T-helper 2 cell treated with Interferon-gamma antibody and Interleukin-4, amounts not matched to agents 5 μg/mL and 100 μg/mL, for 36 hours (primary cell): ENCODE data around the gene RFPL1.
"Not testable (repeated sequence)": the region's sequence is repeated elsewhere in the genome, so short reads cannot be mapped to it uniquely, and the experiment has no call there.

Experiments
- DNase-seq: peaks from one replicate; pipeline ENCODE4 v3.0.0; 2021; ENCODE audit warnings: low spot score
- H3K27ac Mint-ChIP-seq: one replicate; pipeline ENCODE4 v1.8.0; 2021; ENCODE audit warnings: mild to moderate bottlenecking, mixed read lengths
- H3K27me3 Mint-ChIP-seq: one replicate; pipeline ENCODE4 v1.8.0; 2021; ENCODE audit warnings: low read depth, mixed read lengths
- H3K36me3 Mint-ChIP-seq: one replicate; pipeline ENCODE4 v1.8.0; 2021; ENCODE audit warnings: low read depth, mixed read lengths
- H3K4me1 Mint-ChIP-seq: one replicate; pipeline ENCODE4 v1.8.0; 2021; ENCODE audit warnings: low read depth, mixed read lengths
- H3K4me3 Mint-ChIP-seq: one replicate; pipeline ENCODE4 v1.8.0; 2022; ENCODE audit warnings: mild to moderate bottlenecking, moderate library complexity, mixed read lengths
- H3K9me3 Mint-ChIP-seq: one replicate; pipeline ENCODE4 v1.8.0; 2021; ENCODE audit warnings: mixed read lengths

The RFPL1 gene

DNA sequence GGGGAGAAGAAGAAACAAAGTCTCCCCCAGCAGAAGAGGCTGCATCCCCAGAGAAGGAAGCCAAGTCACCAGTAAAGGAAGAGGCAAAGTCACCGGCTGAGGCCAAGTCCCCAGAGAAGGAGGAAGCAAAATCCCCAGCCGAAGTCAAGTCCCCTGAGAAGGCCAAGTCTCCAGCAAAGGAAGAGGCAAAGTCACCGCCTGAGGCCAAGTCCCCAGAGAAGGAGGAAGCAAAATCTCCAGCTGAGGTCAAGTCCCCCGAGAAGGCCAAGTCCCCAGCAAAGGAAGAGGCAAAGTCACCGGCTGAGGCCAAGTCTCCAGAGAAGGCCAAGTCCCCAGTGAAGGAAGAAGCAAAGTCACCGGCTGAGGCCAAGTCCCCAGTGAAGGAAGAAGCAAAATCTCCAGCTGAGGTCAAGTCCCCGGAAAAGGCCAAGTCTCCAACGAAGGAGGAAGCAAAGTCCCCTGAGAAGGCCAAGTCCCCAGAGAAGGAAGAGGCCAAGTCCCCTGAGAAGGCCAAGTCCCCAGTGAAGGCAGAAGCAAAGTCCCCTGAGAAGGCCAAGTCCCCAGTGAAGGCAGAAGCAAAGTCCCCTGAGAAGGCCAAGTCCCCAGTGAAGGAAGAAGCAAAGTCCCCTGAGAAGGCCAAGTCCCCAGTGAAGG, 50.9 kb downstream of the RFPL1 start:
- not testable (repeated sequence) for H3K4me1 Mint-ChIP-seq, H3K27me3 Mint-ChIP-seq, DNase-seq, H3K27ac Mint-ChIP-seq, H3K9me3 Mint-ChIP-seq, H3K4me3 Mint-ChIP-seq, H3K36me3 Mint-ChIP-seq

DNA sequence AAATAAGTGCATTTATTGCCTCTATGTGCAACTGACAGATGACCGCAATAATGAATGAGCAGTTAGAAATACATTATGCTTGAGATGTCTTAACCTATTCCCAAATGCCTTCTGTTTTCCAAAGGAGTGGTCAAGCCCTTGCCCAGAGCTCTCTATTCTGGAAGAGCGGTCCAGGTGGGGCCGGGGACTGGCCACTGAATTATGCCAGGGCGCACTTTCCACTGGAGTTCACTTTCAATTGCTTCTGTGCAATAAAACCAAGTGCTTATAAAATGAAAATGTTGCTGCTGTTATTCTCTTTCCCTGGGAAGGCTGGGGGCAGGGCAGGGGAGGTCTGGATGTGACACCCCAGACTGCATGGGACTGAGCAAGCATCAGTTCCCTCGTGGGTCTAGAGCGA, 52.6 kb downstream of the RFPL1 start:
- no peak for DNase-seq
- H3K27me3 Mint-ChIP-seq, result no peaks in the 10 kb centered on the region
- H3K9me3 Mint-ChIP-seq, result peaks cover 8% of the 10 kb centered on the region
- peaks cover 7% of the 10 kb centered on the region for H3K36me3 Mint-ChIP-seq
- no peak overlapping the region for H3K4me3 Mint-ChIP-seq
- no peak overlapping the region for H3K27ac Mint-ChIP-seq
- H3K4me1 Mint-ChIP-seq, result no peaks in the 10 kb centered on the region
